MCF 10A (cell line): Measurements from ENCODE around the gene PTK6. TPM values are rescaled to one million over a fixed set of nuclear protein-coding genes. Genes with fewer than 3 reads are reported as not detected.

Source experiments
- BruUV-seq: library from RNA; stranded (reverse); fragments of 400-500 nt; replicated peaks from 2 replicates; lab custom pipeline; 2021; lab: Mats Ljungman, UMichigan
- CTCF ChIA-PET: fragments of 300-600 bp; sonication (Branson Sonifier 250); formaldehyde crosslinking; extraction: SDS; loops from one replicate; lab custom pipeline; 2021; ENCODE audit warnings: antibody characterized with exemption, inconsistent platforms; lab: Yijun Ruan, JAX
- POLR2A ChIA-PET: fragments of 300-600, 350-650 bp; sonication (Branson Sonifier 250); formaldehyde crosslinking; extraction: SDS; loops from one replicate; lab custom pipeline; 2020; ENCODE audit warnings: antibody characterized with exemption, inconsistent platforms; lab: Yijun Ruan, JAX
- DNase-seq: peaks from one replicate; pipeline ENCODE4 v3.0.0-alpha.2; 2018; ENCODE audit not compliant: unreplicated experiment
- H3K27ac Mint-ChIP-seq: one replicate; pipeline ENCODE4 v1.8.0; 2022; ENCODE audit warnings: mild to moderate bottlenecking, low read depth, mixed read lengths; ENCODE audit not compliant: unreplicated experiment
- H3K27me3 Mint-ChIP-seq: one replicate; pipeline ENCODE4 v1.8.0; 2022; ENCODE audit warnings: mixed read lengths; ENCODE audit not compliant: insufficient read depth, unreplicated experiment
- H3K36me3 Mint-ChIP-seq: one replicate; pipeline ENCODE4 v1.8.0; 2022; ENCODE audit warnings: mild to moderate bottlenecking, moderate library complexity, mixed read lengths; ENCODE audit not compliant: insufficient read depth, unreplicated experiment
- H3K4me1 Mint-ChIP-seq: one replicate; pipeline ENCODE4 v1.8.0; 2022; ENCODE audit warnings: mixed read lengths; ENCODE audit not compliant: insufficient read depth, unreplicated experiment
- H3K4me3 Mint-ChIP-seq: one replicate; pipeline ENCODE4 v1.8.0; 2022; ENCODE audit warnings: mild to moderate bottlenecking, moderate library complexity, mixed read lengths; ENCODE audit not compliant: unreplicated experiment
- H3K9me3 Mint-ChIP-seq: one replicate; pipeline ENCODE4 v1.8.0; 2022; ENCODE audit warnings: mixed read lengths; ENCODE audit not compliant: unreplicated experiment
- intact Hi-C: fragments of 100-400 bp; cut with micrococcal nuclease; formaldehyde crosslinking; loops from 2 replicates; pipeline ENCODE4 v1.14.1; 2022
- total RNA-seq: library from RNA; stranded (reverse); gene quantifications from 2 replicates; pipeline ENCODE4 v1.2.3, GENCODE V29; 2022
- TF ChIP-seq, protein P1 (sequence below): fragments of 200-600 bp; IDR thresholded peaks from one replicate; pipeline ENCODE4 v1.8.0; 2022; ENCODE audit warnings: antibody characterized with exemption, mild to moderate bottlenecking; ENCODE audit not compliant: unreplicated experiment

Gene PTK6
- total RNA-seq, 1 experiment from 2014 or later: 4.4 TPM

DNA sequence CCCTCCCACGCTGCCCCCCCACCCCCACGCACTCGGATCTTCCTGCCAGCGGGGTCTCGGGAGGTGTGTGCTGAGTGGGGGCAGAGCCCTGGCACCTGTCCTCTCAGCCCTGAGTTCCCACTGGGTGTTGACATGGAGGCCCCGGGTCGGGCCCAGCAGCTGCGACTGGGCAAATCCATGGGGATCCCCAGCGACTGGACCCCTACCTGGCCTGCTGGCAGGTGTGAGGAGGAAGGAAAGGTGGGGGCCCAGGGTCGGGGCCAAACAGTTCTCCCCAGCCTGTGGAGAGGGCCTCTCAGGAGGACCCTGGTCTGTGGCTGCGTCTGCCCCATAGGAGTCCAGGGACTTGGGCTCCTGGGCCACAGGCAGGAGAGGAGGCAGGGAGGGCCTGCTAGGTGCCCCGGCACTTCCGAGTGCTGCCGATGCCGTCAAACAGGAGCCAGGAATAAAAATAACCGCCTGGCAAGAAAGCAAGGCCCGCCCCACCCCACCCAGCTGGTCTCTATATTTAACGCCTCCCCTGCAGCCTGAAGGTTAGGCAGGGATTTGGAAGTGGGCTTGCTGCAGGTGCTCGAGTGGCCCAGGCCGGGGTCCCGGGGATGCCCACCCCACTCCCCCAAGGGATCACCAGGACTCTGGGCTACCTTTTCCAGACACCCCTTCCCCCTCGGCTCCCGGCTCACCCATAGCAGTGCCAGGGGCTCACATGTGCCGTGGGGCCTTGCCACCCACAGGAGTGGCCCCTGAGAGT, 36.9 kb downstream of the PTK6 start:
- Mint-ChIP-seq H3K27ac (no peak overlapping the region), H3K4me1 (no peaks in the 10 kb centered on the region), H3K27me3 (no peaks in the 10 kb centered on the region), H3K36me3 (no peaks in the 10 kb centered on the region), H3K4me3 (no peak overlapping the region), H3K9me3 (no peaks in the 10 kb centered on the region)
- no peak for DNase-seq
- TF ChIP-seq, protein P1, sequence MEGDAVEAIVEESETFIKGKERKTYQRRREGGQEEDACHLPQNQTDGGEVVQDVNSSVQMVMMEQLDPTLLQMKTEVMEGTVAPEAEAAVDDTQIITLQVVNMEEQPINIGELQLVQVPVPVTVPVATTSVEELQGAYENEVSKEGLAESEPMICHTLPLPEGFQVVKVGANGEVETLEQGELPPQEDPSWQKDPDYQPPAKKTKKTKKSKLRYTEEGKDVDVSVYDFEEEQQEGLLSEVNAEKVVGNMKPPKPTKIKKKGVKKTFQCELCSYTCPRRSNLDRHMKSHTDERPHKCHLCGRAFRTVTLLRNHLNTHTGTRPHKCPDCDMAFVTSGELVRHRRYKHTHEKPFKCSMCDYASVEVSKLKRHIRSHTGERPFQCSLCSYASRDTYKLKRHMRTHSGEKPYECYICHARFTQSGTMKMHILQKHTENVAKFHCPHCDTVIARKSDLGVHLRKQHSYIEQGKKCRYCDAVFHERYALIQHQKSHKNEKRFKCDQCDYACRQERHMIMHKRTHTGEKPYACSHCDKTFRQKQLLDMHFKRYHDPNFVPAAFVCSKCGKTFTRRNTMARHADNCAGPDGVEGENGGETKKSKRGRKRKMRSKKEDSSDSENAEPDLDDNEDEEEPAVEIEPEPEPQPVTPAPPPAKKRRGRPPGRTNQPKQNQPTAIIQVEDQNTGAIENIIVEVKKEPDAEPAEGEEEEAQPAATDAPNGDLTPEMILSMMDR: no peak
- intact Hi-C loops: no loop called here
- POLR2A ChIA-PET: no interaction called here
- CTCF ChIA-PET: no interaction called here
- BruUV-seq: no TSS peak

DNA sequence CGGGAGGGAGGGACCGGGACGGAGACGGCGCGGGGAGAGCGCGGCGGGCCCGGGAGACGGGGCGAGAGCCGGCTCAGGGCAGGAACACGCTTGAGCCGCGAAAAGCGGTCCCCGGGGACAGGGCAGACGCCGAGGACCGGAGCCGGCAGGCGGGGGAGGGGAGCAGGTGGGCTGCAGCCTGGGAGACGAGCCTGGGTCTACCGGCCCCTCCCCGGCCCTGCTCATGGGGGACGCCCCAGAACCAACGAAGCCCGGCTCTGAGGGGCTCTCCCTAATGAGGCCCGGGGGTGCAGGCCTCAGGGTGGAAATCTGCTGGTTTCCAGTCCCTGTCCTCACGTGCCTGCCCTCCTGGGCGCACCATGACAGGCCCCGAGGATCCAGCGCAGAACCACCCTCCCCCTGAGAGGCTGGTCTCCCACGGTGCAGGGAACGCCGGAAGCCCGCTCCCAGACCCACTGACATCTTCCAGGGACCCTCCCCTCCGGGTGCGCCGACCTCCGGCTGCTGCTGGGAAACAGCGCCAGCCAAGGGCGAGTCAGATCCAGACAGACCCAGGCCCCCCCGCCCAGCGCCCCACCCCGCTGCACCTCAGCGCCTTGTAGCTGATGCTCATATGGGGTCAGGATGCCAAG, 37.7 kb downstream of the PTK6 start:
- no TSS peak for BruUV-seq
- H3K27me3 Mint-ChIP-seq: no peaks in the 10 kb centered on the region
- CTCF ChIA-PET: no interaction called here
- TF ChIP-seq, protein P1: no peak
- no peaks in the 10 kb centered on the region for H3K4me1 Mint-ChIP-seq
- H3K36me3 Mint-ChIP-seq: no peaks in the 10 kb centered on the region
- intact Hi-C loops: no loop called here
- no peak overlapping the region for H3K27ac Mint-ChIP-seq
- POLR2A ChIA-PET: no interaction called here
- no peak for DNase-seq
- no peak overlapping the region for H3K4me3 Mint-ChIP-seq
- no peaks in the 10 kb centered on the region for H3K9me3 Mint-ChIP-seq

DNA sequence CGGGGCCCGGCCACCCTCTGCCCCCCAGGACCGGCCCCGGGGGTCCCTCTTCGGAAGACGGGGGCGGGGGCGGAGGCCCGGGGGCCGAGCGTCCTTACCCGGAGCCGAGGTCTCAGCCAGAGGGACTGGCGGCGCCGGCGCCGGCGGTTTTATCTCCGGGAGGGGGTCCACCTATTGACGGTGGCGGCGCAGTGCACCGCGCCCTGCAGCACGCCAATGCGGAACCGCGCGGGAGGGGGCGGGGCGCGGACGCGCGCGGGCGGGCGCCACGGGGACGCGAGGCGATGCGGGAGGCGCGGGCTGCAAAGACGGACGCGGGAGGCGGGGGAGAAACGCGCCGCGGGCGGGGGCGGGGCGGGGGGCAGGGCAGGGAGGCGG, 38.2 kb downstream of the PTK6 start, which contains the start of gene EEF1A2:
Gene EEF1A2 (minus strand): TSS at position 124 of the 378 bp plus-strand sequence. CDS start 1,320 bp downstream, outside the sequence.
- BruUV-seq: no TSS peak
- ChIA-PET POLR2A (no interaction called here), CTCF (no interaction called here)
- Mint-ChIP-seq H3K9me3 (no peaks in the 10 kb centered on the region), H3K4me1 (no peaks in the 10 kb centered on the region), H3K36me3 (no peaks in the 10 kb centered on the region), H3K27me3 (no peaks in the 10 kb centered on the region), H3K27ac (no peak within 1 kb of the TSS), H3K4me3 (peak within 1 kb of the TSS; percentile 31)
- TF ChIP-seq, protein P1: no peak
- no peak for DNase-seq
- intact Hi-C loops: no loop called here
